ENCODE data around the gene TBCB. TPM values are rescaled to one million over a fixed set of nuclear protein-coding genes. Genes with fewer than 3 reads are reported as not detected.
"Not testable (repeated sequence)": the region's sequence is repeated elsewhere in the genome, so short reads cannot be mapped to it uniquely, and the experiment has no call there.

The TBCB gene
- total RNA-seq, 2 experiments from 2014 or later, result 150 to 152 TPM

- Mint-ChIP-seq H3K36me3 (peaks cover 28% of the 10 kb centered on the region), H3K9me3 (no peaks in the 10 kb centered on the region), H3K27ac (no peak overlapping the region), H3K4me1 (no peaks in the 10 kb centered on the region), H3K4me3 (no peak overlapping the region), H3K27me3 (no peaks in the 10 kb centered on the region)
- DNase-seq, result no peak
- POLR2A ChIA-PET, result interaction anchor here (1.1 to 1.9 kb wide), 2 partner anchors 10 to 21 kb away, joined by 3 to 5 read pairs; partner anchors contain the start of gene CAPNS1
- no peak for ATAC-seq (ENCODE audit: low read depth)
Observed at GRCh38 chr19:36149673-36150406, 34.6 kb downstream of the TBCB start.

GRCh38 chr19:36150586-36150985, 35.3 kb downstream of the TBCB start:
- Mint-ChIP-seq H3K4me1 (no peaks in the 10 kb centered on the region), H3K4me3 (no peak overlapping the region), H3K36me3 (peaks cover 28% of the 10 kb centered on the region), H3K27ac (no peak overlapping the region), H3K27me3 (no peaks in the 10 kb centered on the region), H3K9me3 (no peaks in the 10 kb centered on the region)
- DNase-seq (no peak), ATAC-seq (ENCODE audit: low read depth) (no peak)
- POLR2A ChIA-PET, result interaction anchor here (1.9 kb wide), 1 partner anchor 22 kb away, joined by 5 read pairs; no protein-coding TSS in a partner anchor

- Mint-ChIP-seq H3K9me3 (no peaks in the 10 kb centered on the region), H3K4me1 (no peaks in the 10 kb centered on the region), H3K4me3 (no peak overlapping the region), H3K36me3 (peaks cover 25% of the 10 kb centered on the region), H3K27ac (no peak overlapping the region), H3K27me3 (no peaks in the 10 kb centered on the region)
- DNase-seq (no peak), ATAC-seq (ENCODE audit: low read depth) (no peak)
- POLR2A ChIA-PET, result interaction anchor here (1.9 kb wide), 1 partner anchor 23 kb away, joined by 5 read pairs; no protein-coding TSS in a partner anchor
Observed at GRCh38 chr19:36151144-36152018, 36.1 kb downstream of the TBCB start.

GRCh38 chr19:36152019-36152351, 36.7 kb downstream of the TBCB start:
- no peaks in the 10 kb centered on the region for H3K4me1 Mint-ChIP-seq
- no peaks in the 10 kb centered on the region for H3K27me3 Mint-ChIP-seq
- no peak for DNase-seq
- no peak overlapping the region for H3K27ac Mint-ChIP-seq
- peaks cover 19% of the 10 kb centered on the region for H3K36me3 Mint-ChIP-seq
- no peak for ATAC-seq (ENCODE audit: low read depth)
- H3K4me3 Mint-ChIP-seq, result no peak overlapping the region
- POLR2A ChIA-PET, result no interaction called here
- H3K9me3 Mint-ChIP-seq, result no peaks in the 10 kb centered on the region

GRCh38 chr19:36152352-36153091, 37.3 kb downstream of the TBCB start, which contains the start of gene COX7A1:
COX7A1 (minus strand) TSS chr19:36152447; CDS start chr19:36152407, 40 bp downstream.
- no peak within 1 kb of the TSS for H3K4me3 Mint-ChIP-seq
- no peak within 1 kb of the TSS for H3K27ac Mint-ChIP-seq
- POLR2A ChIA-PET, result interaction anchor here (1.5 kb wide), 1 partner anchor 12 kb away, joined by 6 read pairs; the partner anchor contains the start of gene CAPNS1
- ATAC-seq (ENCODE audit: low read depth) (no peak), DNase-seq (no peak)
- H3K9me3 Mint-ChIP-seq, result no peaks in the 10 kb centered on the region
- no peaks in the 10 kb centered on the region for H3K27me3 Mint-ChIP-seq
- H3K4me1 Mint-ChIP-seq, result no peaks in the 10 kb centered on the region
- peaks cover 16% of the 10 kb centered on the region for H3K36me3 Mint-ChIP-seq

GRCh38 chr19:36153126-36153525, 37.9 kb downstream of the TBCB start:
- H3K27ac Mint-ChIP-seq, result no peak overlapping the region
- no peaks in the 10 kb centered on the region for H3K9me3 Mint-ChIP-seq
- H3K36me3 Mint-ChIP-seq, result peaks cover 13% of the 10 kb centered on the region
- POLR2A ChIA-PET, result interaction anchor here (1.5 kb wide), 1 partner anchor 13 kb away, joined by 6 read pairs; the partner anchor contains the start of gene CAPNS1
- no peak for ATAC-seq (ENCODE audit: low read depth)
- no peak for DNase-seq
- H3K4me3 Mint-ChIP-seq, result no peak overlapping the region
- H3K4me1 Mint-ChIP-seq, result no peaks in the 10 kb centered on the region
- H3K27me3 Mint-ChIP-seq, result no peaks in the 10 kb centered on the region

- H3K36me3 Mint-ChIP-seq, result peaks cover 2% of the 10 kb centered on the region
- POLR2A ChIA-PET, result no interaction called here
- no peaks in the 10 kb centered on the region for H3K27me3 Mint-ChIP-seq
- DNase-seq (no peak), ATAC-seq (ENCODE audit: low read depth) (no peak)
- no peaks in the 10 kb centered on the region for H3K4me1 Mint-ChIP-seq
- no peaks in the 10 kb centered on the region for H3K9me3 Mint-ChIP-seq
- no peak overlapping the region for H3K27ac Mint-ChIP-seq
- no peak overlapping the region for H3K4me3 Mint-ChIP-seq
Observed at GRCh38 chr19:36160821-36161596, 45.7 kb downstream of the TBCB start.

GRCh38 chr19:36163813-36164212, 48.5 kb downstream of the TBCB start:
- DNase-seq (no peak), ATAC-seq (ENCODE audit: low read depth) (no peak)
- Mint-ChIP-seq H3K27ac (no peak overlapping the region), H3K4me1 (no peaks in the 10 kb centered on the region), H3K27me3 (no peaks in the 10 kb centered on the region), H3K36me3 (peaks cover 2% of the 10 kb centered on the region), H3K4me3 (no peak overlapping the region), H3K9me3 (no peaks in the 10 kb centered on the region)
- POLR2A ChIA-PET, result no interaction called here

GRCh38 chr19:36169084-36169760, 54.0 kb downstream of the TBCB start:
- H3K36me3 Mint-ChIP-seq, result no peaks in the 10 kb centered on the region
- DNase-seq (no peak), ATAC-seq (ENCODE audit: low read depth) (no peak)
- no peak overlapping the region for H3K27ac Mint-ChIP-seq
- POLR2A ChIA-PET, result interaction anchor here (0.5 kb wide), 1 partner anchor 39 kb away, joined by 4 read pairs; no protein-coding TSS in a partner anchor
- H3K4me1 Mint-ChIP-seq, result peaks cover 3% of the 10 kb centered on the region
- no peaks in the 10 kb centered on the region for H3K9me3 Mint-ChIP-seq
- no peak overlapping the region for H3K4me3 Mint-ChIP-seq
- H3K27me3 Mint-ChIP-seq, result peaks cover 2% of the 10 kb centered on the region

GRCh38 chr19:36172852-36173251, 57.6 kb downstream of the TBCB start:
- Mint-ChIP-seq H3K27me3 (peaks cover 2% of the 10 kb centered on the region), H3K4me1 (peaks cover 5% of the 10 kb centered on the region), H3K4me3 (no peak overlapping the region), H3K27ac (no peak overlapping the region), H3K9me3 (no peaks in the 10 kb centered on the region), H3K36me3 (no peaks in the 10 kb centered on the region)
- POLR2A ChIA-PET, result no interaction called here
- no peak for ATAC-seq (ENCODE audit: low read depth)
- DNase-seq, result no peak

- not testable (repeated sequence) for H3K4me1 Mint-ChIP-seq; H3K27ac Mint-ChIP-seq; H3K36me3 Mint-ChIP-seq; H3K4me3 Mint-ChIP-seq; DNase-seq; H3K9me3 Mint-ChIP-seq; ATAC-seq (ENCODE audit: low read depth); H3K27me3 Mint-ChIP-seq
- POLR2A ChIA-PET, result interaction anchor here (0.5 kb wide), 1 partner anchor 400 kb away, joined by 4 read pairs; no protein-coding TSS in a partner anchor
Observed at GRCh38 chr19:36173846-36174245, 58.6 kb downstream of the TBCB start.

Measured in activated naive CD8-positive, alpha-beta T cell treated with anti-CD3 and anti-CD28 coated beads, Interleukin-2, amount 10 ng/mL, durations not matched to agents 7 days and 5 days (primary cell).